MCF 10A (cell line): Measurements from ENCODE around the gene FOXL2NB. TPM values are rescaled to one million over a fixed set of nuclear protein-coding genes. Genes with fewer than 3 reads are reported as not detected.

Experiments used
- BruUV-seq: library from RNA; stranded (reverse); fragments of 400-500 nt; replicated peaks from 2 replicates; lab custom pipeline; 2021; lab: Mats Ljungman, UMichigan
- CTCF ChIA-PET: fragments of 300-600 bp; sonication (Branson Sonifier 250); formaldehyde crosslinking; extraction: SDS; loops from one replicate; lab custom pipeline; 2021; ENCODE audit warnings: antibody characterized with exemption, inconsistent platforms; lab: Yijun Ruan, JAX
- POLR2A ChIA-PET: fragments of 300-600, 350-650 bp; sonication (Branson Sonifier 250); formaldehyde crosslinking; extraction: SDS; loops from one replicate; lab custom pipeline; 2020; ENCODE audit warnings: antibody characterized with exemption, inconsistent platforms; lab: Yijun Ruan, JAX
- DNase-seq: peaks from one replicate; pipeline ENCODE4 v3.0.0-alpha.2; 2018; ENCODE audit not compliant: unreplicated experiment
- H3K27ac Mint-ChIP-seq: one replicate; pipeline ENCODE4 v1.8.0; 2022; ENCODE audit warnings: mild to moderate bottlenecking, low read depth, mixed read lengths; ENCODE audit not compliant: unreplicated experiment
- H3K27me3 Mint-ChIP-seq: one replicate; pipeline ENCODE4 v1.8.0; 2022; ENCODE audit warnings: mixed read lengths; ENCODE audit not compliant: insufficient read depth, unreplicated experiment
- H3K36me3 Mint-ChIP-seq: one replicate; pipeline ENCODE4 v1.8.0; 2022; ENCODE audit warnings: mild to moderate bottlenecking, moderate library complexity, mixed read lengths; ENCODE audit not compliant: insufficient read depth, unreplicated experiment
- H3K4me1 Mint-ChIP-seq: one replicate; pipeline ENCODE4 v1.8.0; 2022; ENCODE audit warnings: mixed read lengths; ENCODE audit not compliant: insufficient read depth, unreplicated experiment
- H3K4me3 Mint-ChIP-seq: one replicate; pipeline ENCODE4 v1.8.0; 2022; ENCODE audit warnings: mild to moderate bottlenecking, moderate library complexity, mixed read lengths; ENCODE audit not compliant: unreplicated experiment
- H3K9me3 Mint-ChIP-seq: one replicate; pipeline ENCODE4 v1.8.0; 2022; ENCODE audit warnings: mixed read lengths; ENCODE audit not compliant: unreplicated experiment
- intact Hi-C: fragments of 100-400 bp; cut with micrococcal nuclease; formaldehyde crosslinking; loops from 2 replicates; pipeline ENCODE4 v1.14.1; 2022
- total RNA-seq: library from RNA; stranded (reverse); gene quantifications from 2 replicates; pipeline ENCODE4 v1.2.3, GENCODE V29; 2022
- TF ChIP-seq, protein P1 (sequence below): fragments of 200-600 bp; IDR thresholded peaks from one replicate; pipeline ENCODE4 v1.8.0; 2022; ENCODE audit warnings: antibody characterized with exemption, mild to moderate bottlenecking; ENCODE audit not compliant: unreplicated experiment

Gene FOXL2NB
- total RNA-seq, 1 experiment from 2014 or later: 0.14 TPM

DNA sequence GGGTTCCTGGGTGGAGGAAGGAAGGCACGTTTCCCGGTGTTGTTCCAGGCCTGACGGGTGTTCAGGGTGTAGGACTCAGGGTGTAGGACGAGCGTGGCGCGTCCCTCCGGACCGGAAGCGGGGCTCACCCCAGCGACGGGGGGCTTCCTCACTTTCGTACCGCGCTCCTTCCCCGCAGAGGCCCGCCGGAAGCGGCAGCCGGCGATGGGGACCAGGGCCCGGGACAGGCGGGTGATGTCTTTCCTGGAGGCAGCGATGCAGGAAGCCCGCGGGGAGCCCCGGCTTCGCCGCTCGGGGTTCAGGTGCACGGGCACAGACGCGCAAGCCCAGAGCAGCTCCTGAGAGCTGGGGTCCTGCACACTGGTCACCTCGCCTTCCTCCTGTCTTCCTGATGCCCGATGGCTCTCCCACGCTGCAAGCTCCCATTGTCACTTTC is 13.4 kb downstream of the FOXL2NB start:
- Mint-ChIP-seq H3K9me3 (no peaks in the 10 kb centered on the region), H3K36me3 (no peaks in the 10 kb centered on the region), H3K4me1 (no peaks in the 10 kb centered on the region), H3K27ac (no peak overlapping the region), H3K27me3 (peaks cover 9% of the 10 kb centered on the region), H3K4me3 (no peak overlapping the region)
- TF ChIP-seq, protein P1, sequence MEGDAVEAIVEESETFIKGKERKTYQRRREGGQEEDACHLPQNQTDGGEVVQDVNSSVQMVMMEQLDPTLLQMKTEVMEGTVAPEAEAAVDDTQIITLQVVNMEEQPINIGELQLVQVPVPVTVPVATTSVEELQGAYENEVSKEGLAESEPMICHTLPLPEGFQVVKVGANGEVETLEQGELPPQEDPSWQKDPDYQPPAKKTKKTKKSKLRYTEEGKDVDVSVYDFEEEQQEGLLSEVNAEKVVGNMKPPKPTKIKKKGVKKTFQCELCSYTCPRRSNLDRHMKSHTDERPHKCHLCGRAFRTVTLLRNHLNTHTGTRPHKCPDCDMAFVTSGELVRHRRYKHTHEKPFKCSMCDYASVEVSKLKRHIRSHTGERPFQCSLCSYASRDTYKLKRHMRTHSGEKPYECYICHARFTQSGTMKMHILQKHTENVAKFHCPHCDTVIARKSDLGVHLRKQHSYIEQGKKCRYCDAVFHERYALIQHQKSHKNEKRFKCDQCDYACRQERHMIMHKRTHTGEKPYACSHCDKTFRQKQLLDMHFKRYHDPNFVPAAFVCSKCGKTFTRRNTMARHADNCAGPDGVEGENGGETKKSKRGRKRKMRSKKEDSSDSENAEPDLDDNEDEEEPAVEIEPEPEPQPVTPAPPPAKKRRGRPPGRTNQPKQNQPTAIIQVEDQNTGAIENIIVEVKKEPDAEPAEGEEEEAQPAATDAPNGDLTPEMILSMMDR: no peak
- POLR2A ChIA-PET: no interaction called here
- no peak for DNase-seq
- no TSS peak for BruUV-seq
- CTCF ChIA-PET: interaction anchor here (1.5 to 1.8 kb wide), 3 partner anchors 24 to 151 kb away, joined by 3 to 7 read pairs (median 3); no protein-coding TSS in a partner anchor
- intact Hi-C loops: no loop called here

DNA sequence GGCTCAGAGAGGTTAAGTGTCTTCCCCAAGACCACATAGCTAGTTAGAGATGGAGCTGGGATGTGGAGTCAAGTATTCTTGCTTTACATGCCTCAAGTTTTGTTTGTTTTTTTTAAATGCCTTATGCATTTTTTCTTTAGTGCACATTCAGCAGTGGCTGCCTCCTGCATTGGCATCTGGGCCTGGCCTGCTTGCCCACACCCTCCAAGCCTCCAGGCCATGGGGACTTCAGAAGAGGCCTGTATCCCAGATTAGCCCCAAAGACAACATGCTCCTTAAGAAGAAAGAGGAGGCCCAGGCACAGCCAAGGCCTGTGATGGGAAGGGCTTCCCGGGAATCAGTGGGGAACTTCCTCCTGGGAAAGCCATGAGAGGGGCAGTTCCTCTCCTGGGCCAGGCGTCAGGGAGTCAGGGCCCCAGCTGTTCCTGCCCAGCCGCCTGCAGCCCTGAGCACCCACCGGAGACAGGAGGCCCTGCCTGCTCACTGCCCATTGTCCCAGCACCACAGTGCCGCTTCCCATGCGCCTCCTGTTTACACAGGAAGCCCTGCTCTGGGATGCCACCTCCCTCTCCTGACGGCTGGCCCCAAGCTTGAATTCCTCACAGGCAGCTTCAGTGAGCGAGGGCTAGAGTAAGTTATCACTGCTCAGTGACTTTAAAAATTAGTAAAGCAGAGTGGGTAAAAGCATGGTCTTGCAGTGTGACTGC is 16.0 kb downstream of the FOXL2NB start:
- no peak overlapping the region for H3K27ac Mint-ChIP-seq
- no peaks in the 10 kb centered on the region for H3K36me3 Mint-ChIP-seq
- DNase-seq: no peak
- no peaks in the 10 kb centered on the region for H3K4me1 Mint-ChIP-seq
- CTCF ChIA-PET: interaction anchor here (1.1 kb wide), 1 partner anchor 47 kb away, joined by 3 read pairs; no protein-coding TSS in a partner anchor
- no peaks in the 10 kb centered on the region for H3K9me3 Mint-ChIP-seq
- intact Hi-C loops: no loop called here
- no peaks in the 10 kb centered on the region for H3K27me3 Mint-ChIP-seq
- POLR2A ChIA-PET: interaction anchor here (0.7 kb wide), 1 partner anchor 357 kb away, joined by 4 read pairs; no protein-coding TSS in a partner anchor
- TF ChIP-seq, protein P1: no peak
- no TSS peak for BruUV-seq
- no peak overlapping the region for H3K4me3 Mint-ChIP-seq

DNA sequence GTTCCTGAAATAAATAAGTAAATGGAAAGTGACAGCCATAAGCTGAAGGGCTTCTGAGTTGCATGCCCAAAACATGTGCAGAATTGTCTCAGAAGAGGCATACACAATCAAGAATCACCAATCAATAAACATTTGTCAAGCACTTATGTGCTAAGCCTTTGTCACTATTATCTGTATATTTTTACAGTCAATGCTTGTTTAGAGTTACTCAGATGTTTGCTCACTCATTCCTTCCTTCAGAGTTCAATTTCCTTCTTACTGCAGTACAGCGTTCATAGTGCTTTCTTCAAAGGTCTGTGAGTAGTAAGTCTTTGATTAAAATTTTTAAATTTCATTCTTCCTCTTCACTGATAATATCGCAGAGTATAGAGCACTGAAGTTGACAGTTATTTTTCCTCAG is 17.2 kb downstream of the FOXL2NB start:
- no peaks in the 10 kb centered on the region for H3K36me3 Mint-ChIP-seq
- POLR2A ChIA-PET: interaction anchor here (0.8 kb wide), 1 partner anchor 30 kb away, joined by 5 read pairs; no protein-coding TSS in a partner anchor
- H3K4me1 Mint-ChIP-seq: no peaks in the 10 kb centered on the region
- no peaks in the 10 kb centered on the region for H3K9me3 Mint-ChIP-seq
- intact Hi-C loops: no loop called here
- no TSS peak for BruUV-seq
- no peaks in the 10 kb centered on the region for H3K27me3 Mint-ChIP-seq
- CTCF ChIA-PET: interaction anchor here (1.0 to 1.5 kb wide), 5 partner anchors 17 to 465 kb away, joined by 3 to 4 read pairs (median 3); partner anchors contain the start of genes FOXL2 and FOXL2NB
- TF ChIP-seq, protein P1: no peak
- no peak overlapping the region for H3K27ac Mint-ChIP-seq
- no peak overlapping the region for H3K4me3 Mint-ChIP-seq
- no peak for DNase-seq

DNA sequence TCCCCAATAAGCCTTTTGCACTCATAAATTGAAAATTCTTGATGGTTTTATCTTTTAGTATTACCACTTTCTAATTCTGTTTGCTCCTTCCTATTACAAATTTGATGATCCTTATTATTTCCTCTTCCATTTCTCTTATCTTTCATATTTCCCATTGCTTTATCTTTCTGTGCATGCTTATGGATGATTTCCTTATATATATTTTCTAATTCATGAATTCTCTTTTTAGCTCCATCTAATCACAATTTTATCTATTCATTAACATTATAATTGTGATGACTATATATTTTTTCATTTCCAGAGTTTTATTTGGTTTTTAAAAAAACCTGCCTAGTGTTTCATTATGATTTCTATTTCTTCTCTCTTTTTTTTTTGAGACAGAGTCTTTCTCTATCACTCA is 17.9 kb downstream of the FOXL2NB start:
- TF ChIP-seq, protein P1: no peak
- intact Hi-C loops: no loop called here
- no peaks in the 10 kb centered on the region for H3K4me1 Mint-ChIP-seq
- BruUV-seq: no TSS peak
- H3K36me3 Mint-ChIP-seq: no peaks in the 10 kb centered on the region
- H3K27ac Mint-ChIP-seq: no peak overlapping the region
- POLR2A ChIA-PET: interaction anchor here (0.8 kb wide), 1 partner anchor 31 kb away, joined by 5 read pairs; no protein-coding TSS in a partner anchor
- DNase-seq: no peak
- H3K27me3 Mint-ChIP-seq: peaks cover 6% of the 10 kb centered on the region
- CTCF ChIA-PET: interaction anchor here (0.7 to 1.5 kb wide), 6 partner anchors 18 to 814 kb away, joined by 3 to 4 read pairs (median 4); partner anchors contain the start of genes FOXL2 and FOXL2NB
- H3K9me3 Mint-ChIP-seq: no peaks in the 10 kb centered on the region
- H3K4me3 Mint-ChIP-seq: no peak overlapping the region
